Stimulated activated CD4-positive, alpha-beta T cell treated with anti-CD3 and anti-CD28 coated beads, Interleukin-12 subunit alpha, Interleukin-12 subunit beta, amount 100 ng/mL, for 4 hours (primary cell): ENCODE results near the gene YJU2.
A peak's percentile ranks its signal among the peaks of the same experiment; 100 is the strongest.
"Not testable (repeated sequence)": the region's sequence is repeated elsewhere in the genome, so short reads cannot be mapped to it uniquely, and the experiment has no call there.

Experiments
- DNase-seq: peaks from one replicate; pipeline ENCODE4 v3.0.0-alpha.2; 2020

The YJU2 gene

GRCh38 chr19:4229179-4229931 is 17.5 kb upstream of the YJU2 start, which contains the start of gene EBI3:
TSS of gene EBI3 (plus strand) at chr19:4229523. CDS start at chr19:4229551, 28 bp downstream.
- peak; percentile 54 for DNase-seq

GRCh38 chr19:4230237-4230636 is 16.6 kb upstream of the YJU2 start:
- not testable (repeated sequence) for DNase-seq

- not testable (repeated sequence) for DNase-seq
Observed at GRCh38 chr19:4231521-4231920, 15.4 kb upstream of the YJU2 start.

GRCh38 chr19:4232139-4232538 is 14.7 kb upstream of the YJU2 start:
- DNase-seq: not testable (repeated sequence)

GRCh38 chr19:4232614-4233281 is 14.1 kb upstream of the YJU2 start:
- DNase-seq: no peak

GRCh38 chr19:4233282-4233853 is 13.5 kb upstream of the YJU2 start:
- peak; percentile 69 for DNase-seq

GRCh38 chr19:4234142-4234861 is 12.6 kb upstream of the YJU2 start:
- DNase-seq: no peak

- DNase-seq: no peak
Observed at GRCh38 chr19:4234862-4235201, 12.0 kb upstream of the YJU2 start.

GRCh38 chr19:4237510-4237909 is 9.4 kb upstream of the YJU2 start:
- DNase-seq: not testable (repeated sequence)

- DNase-seq: no peak
Observed at GRCh38 chr19:4238831-4239230, 8.0 kb upstream of the YJU2 start.

GRCh38 chr19:4241824-4242430 is 5.0 kb upstream of the YJU2 start:
- no peak for DNase-seq

GRCh38 chr19:4245938-4246337 is 942 bp upstream of the YJU2 start:
- DNase-seq: not testable (repeated sequence)

- no peak for DNase-seq
Observed at GRCh38 chr19:4256563-4256962, 9.7 kb downstream of the YJU2 start.

GRCh38 chr19:4257025-4257424 is 10.1 kb downstream of the YJU2 start:
- no peak for DNase-seq

GRCh38 chr19:4258181-4258580 is 11.3 kb downstream of the YJU2 start:
- DNase-seq: no peak

- no peak for DNase-seq
Observed at GRCh38 chr19:4260613-4261191, 13.8 kb downstream of the YJU2 start.

- DNase-seq: no peak
Observed at GRCh38 chr19:4264812-4265211, 17.9 kb downstream of the YJU2 start.

GRCh38 chr19:4266253-4267000 is 19.5 kb downstream of the YJU2 start:
- DNase-seq: no peak

- peak; percentile 70 for DNase-seq
Observed at GRCh38 chr19:4267101-4267900, 20.4 kb downstream of the YJU2 start.

GRCh38 chr19:4267901-4268815 is 21.3 kb downstream of the YJU2 start:
- DNase-seq: no peak
